Tibial nerve (tissue), 4 donors: Measurements from ENCODE around the gene HK3. TPM values are rescaled to one million over a fixed set of nuclear protein-coding genes. Genes with fewer than 3 reads are reported as not detected.

Experiments used
- DNase-seq, 2 donors: peaks; one replicate each; pipeline ENCODE4 v3.0.0-alpha.2; 2019; ENCODE audit warnings: low spot score in 2 of 2
- H3K27ac ChIP-seq, 4 donors: fragments of 200-600 bp; sonication (generic) in 3 of 4; one replicate each; pipeline ENCODE4 v1.5.1; 2017 to 2019; ENCODE audit warnings: mild to moderate bottlenecking in 1 of 4
- H3K27me3 ChIP-seq, 2 donors: fragments of 200-600 bp; sonication (generic) in 1 of 2; one replicate each; pipeline versions ENCODE4 v1.5.1 to v1.6.0; 2017 to 2019
- H3K36me3 ChIP-seq, 3 donors: fragments of 200-600 bp; sonication (generic); one replicate each; pipeline ENCODE4 v1.5.1; 2018 to 2019
- H3K4me1 ChIP-seq, 4 donors: fragments of 200-600 bp; sonication (generic) in 3 of 4; one replicate each; pipeline ENCODE4 v1.5.1; 2017 to 2019
- H3K4me3 ChIP-seq, 4 donors: fragments of 200-600 bp; sonication (generic) in 3 of 4; one replicate each; pipeline ENCODE4 v1.5.1; 2017 to 2019; ENCODE audit warnings: mild to moderate bottlenecking in 1 of 4, moderate library complexity in 1 of 4
- H3K9me3 ChIP-seq, 4 donors: fragments of 200-600 bp; sonication (generic) in 3 of 4; one replicate each; pipeline ENCODE4 v1.5.1; 2017 to 2019
- CTCF ChIP-seq, 5 experiments: fragments of 200-600 bp in 3 of 5; fragments of 450-650 bp in 2 of 5; sonication (generic) in 3 of 5; IDR thresholded peaks; one replicate each; pipeline ENCODE4 v1.5.1; 2016 to 2019; ENCODE audit warnings: antibody characterized with exemption in 5 of 5, mild to moderate bottlenecking in 3 of 5, moderate library complexity in 2 of 5
- EP300 ChIP-seq, 2 donors: sonication (generic); formaldehyde crosslinking; IDR thresholded peaks; one replicate each; pipeline ENCODE4 v1.6.1; 2017; ENCODE audit warnings: antibody characterized with exemption in 2 of 2, mild to moderate bottlenecking in 1 of 2
- POLR2A ChIP-seq, 2 donors: fragments of 450-650 bp; IDR thresholded peaks; one replicate each; pipeline ENCODE4 v1.6.1; 2017; ENCODE audit warnings: antibody characterized with exemption in 2 of 2, mild to moderate bottlenecking in 2 of 2, moderate library complexity in 2 of 2
- WGBS, 2 donors: methylation state at CpG; one replicate each; pipeline ENCODE4 v1.1.5; 2018; 5-methylcytosine and 5-hydroxymethylcytosine counted together
- total RNA-seq, 4 donors: library from RNA; depleted of rRNA; stranded (reverse); fragments of >200 nt; gene quantifications; one replicate each; pipeline ENCODE4 v1.1.0, GENCODE V29; 2016

The HK3 gene
- total RNA-seq, 4 donors from 2014 or later: 6.7 to 24.0 (median 15.0) TPM

- TF ChIP-seq EP300 (IDR thresholded peaks at IDR 0.05): no peak
- TF ChIP-seq CTCF (IDR thresholded peaks at IDR 0.05): no peak
- TF ChIP-seq POLR2A (IDR thresholded peaks at IDR 0.05): no peak
- H3K36me3 ChIP-seq: peaks cover 3 to 70% (median 7%) of the 10 kb centered on the region in 3 donors
- H3K27me3 ChIP-seq: no peaks in the 10 kb centered on the region
- 81 to 85% methylated on average over 5 of the region's 5 CpGs for WGBS, 2 donors
- DNase-seq: no peak
- peaks cover 0 to 5% (median 1%) of the 10 kb centered on the region in 4 donors for H3K4me1 ChIP-seq
- no peaks in the 10 kb centered on the region for H3K9me3 ChIP-seq
- H3K4me3 ChIP-seq: no peak overlapping the region
- H3K27ac ChIP-seq: no peak overlapping the region
These were observed 3.9 kb upstream of the HK3 start for GRCh38 chr5:176902911-176903664.

GRCh38 chr5:176902102-176902814 lies 3.1 kb upstream of the HK3 start:
- no peaks in the 10 kb centered on the region for H3K27me3 ChIP-seq
- no peak for TF ChIP-seq POLR2A (IDR thresholded peaks at IDR 0.05)
- no peak for TF ChIP-seq EP300 (IDR thresholded peaks at IDR 0.05)
- TF ChIP-seq CTCF (IDR thresholded peaks at IDR 0.05): no peak
- no peak overlapping the region for H3K27ac ChIP-seq
- peaks cover 3 to 62% (median 7%) of the 10 kb centered on the region in 3 donors for H3K36me3 ChIP-seq
- no peak for DNase-seq
- H3K4me3 ChIP-seq: no peak overlapping the region
- 88 to 89% methylated on average over 6 of the region's 6 CpGs for WGBS, 2 donors
- H3K4me1 ChIP-seq: peaks cover 0 to 5% (median 1%) of the 10 kb centered on the region in 4 donors
- H3K9me3 ChIP-seq: no peaks in the 10 kb centered on the region

GRCh38 chr5:176901260-176902101 lies 2.3 kb upstream of the HK3 start:
- Histone ChIP-seq H3K36me3 (peaks cover 3 to 54% (median 7%) of the 10 kb centered on the region in 3 donors), H3K9me3 (no peaks in the 10 kb centered on the region), H3K27ac (no peak overlapping the region), H3K4me3 (no peak overlapping the region), H3K27me3 (no peaks in the 10 kb centered on the region), H3K4me1 (peaks cover 0 to 5% (median 1%) of the 10 kb centered on the region in 4 donors)
- no peak for DNase-seq
- 81 to 84% methylated on average over 12 of the region's 12 CpGs for WGBS, 2 donors
- TF ChIP-seq EP300 (IDR thresholded peaks at IDR 0.05) (no peak), POLR2A (IDR thresholded peaks at IDR 0.05) (no peak), CTCF (IDR thresholded peaks at IDR 0.05) (no peak)

- DNase-seq: no peak
- Histone ChIP-seq H3K27me3 (no peaks in the 10 kb centered on the region), H3K27ac (no peak overlapping the region), H3K4me1 (peaks cover 0 to 5% (median 1%) of the 10 kb centered on the region in 4 donors), H3K4me3 (no peak overlapping the region), H3K36me3 (peaks cover 3 to 47% (median 4%) of the 10 kb centered on the region in 3 donors), H3K9me3 (no peaks in the 10 kb centered on the region)
- TF ChIP-seq POLR2A (IDR thresholded peaks at IDR 0.05) (no peak), CTCF (IDR thresholded peaks at IDR 0.05) (no peak), EP300 (IDR thresholded peaks at IDR 0.05) (no peak)
- WGBS, 2 donors: 68 to 75% methylated on average over 7 of the region's 7 CpGs
These were observed 1.6 kb upstream of the HK3 start for GRCh38 chr5:176900780-176901204.
